GM21423 (cell line): ENCODE measurements around the gene ATP6V1B1.
A peak's percentile ranks its signal among the peaks of the same experiment; 100 is the strongest.

Source experiments
- ATAC-seq: cut with Tn5 transposase; IDR thresholded peaks from one replicate; pipeline ENCODE4 v1.9.1; 2021; ENCODE audit warnings: mild to moderate bottlenecking, moderate library complexity; ENCODE audit not compliant: unreplicated experiment

Gene ATP6V1B1

GRCh38 chr2:70943205-70943871, 7.6 kb downstream of the ATP6V1B1 start:
- no peak for ATAC-seq

GRCh38 chr2:70944111-70944690, 8.5 kb downstream of the ATP6V1B1 start:
- no peak for ATAC-seq

- no peak for ATAC-seq
These were observed 11.2 kb downstream of the ATP6V1B1 start for GRCh38 chr2:70946832-70947442.

GRCh38 chr2:70947556-70948184, 12.0 kb downstream of the ATP6V1B1 start:
- no peak for ATAC-seq

- peak; percentile 87 for ATAC-seq
These were observed 12.8 kb downstream of the ATP6V1B1 start for GRCh38 chr2:70948337-70949003.

GRCh38 chr2:70949086-70949485, 13.4 kb downstream of the ATP6V1B1 start:
- no peak for ATAC-seq

GRCh38 chr2:70954886-70955285, 19.2 kb downstream of the ATP6V1B1 start:
- no peak for ATAC-seq

GRCh38 chr2:70956141-70956540, 20.4 kb downstream of the ATP6V1B1 start:
- no peak for ATAC-seq

GRCh38 chr2:70957798-70958197, 22.1 kb downstream of the ATP6V1B1 start:
- ATAC-seq, result no peak

- ATAC-seq, result no peak
These were observed 23.1 kb downstream of the ATP6V1B1 start for GRCh38 chr2:70958759-70959158.

GRCh38 chr2:70959271-70959761, 23.6 kb downstream of the ATP6V1B1 start:
- no peak for ATAC-seq

GRCh38 chr2:70959851-70960832, 24.4 kb downstream of the ATP6V1B1 start:
- no peak for ATAC-seq

GRCh38 chr2:70960833-70961647, 25.3 kb downstream of the ATP6V1B1 start:
- no peak for ATAC-seq

- no peak for ATAC-seq
These were observed 25.9 kb downstream of the ATP6V1B1 start for GRCh38 chr2:70961648-70961994.

- no peak for ATAC-seq
These were observed 26.6 kb downstream of the ATP6V1B1 start for GRCh38 chr2:70962211-70962884.

GRCh38 chr2:70962885-70963878, 27.5 kb downstream of the ATP6V1B1 start:
- ATAC-seq, result no peak

- no peak for ATAC-seq
These were observed 28.4 kb downstream of the ATP6V1B1 start for GRCh38 chr2:70964133-70964532.
